Esophagus muscularis mucosa (tissue), 3 donors: ENCODE data around the gene PLCB2.

Experiments
- CTCF ChIP-seq, 3 experiments: fragments of 200-600 bp in 2 of 3; fragments of 450-650 bp in 1 of 3; sonication (generic) in 2 of 3; IDR thresholded peaks; one replicate each; pipeline ENCODE4 v1.5.1; 2017 to 2019; ENCODE audit warnings: antibody characterized with exemption in 3 of 3, mild to moderate bottlenecking in 2 of 3, moderate library complexity in 1 of 3
- EP300 ChIP-seq: sonication (generic); formaldehyde crosslinking; IDR thresholded peaks from one replicate; pipeline ENCODE4 v1.6.1; 2017; ENCODE audit warnings: antibody characterized with exemption

GRCh38 chr15:40253167-40253790 lies 54.5 kb downstream of the PLCB2 start:
- TF ChIP-seq CTCF (IDR thresholded peaks at IDR 0.05) (no peak), EP300 (no peak)
